ENCODE measurements around the gene GRIA1. TPM values are rescaled to one million over a fixed set of nuclear protein-coding genes. Genes with fewer than 3 reads are reported as not detected.

The GRIA1 gene
- total RNA-seq, 1 experiment from 2014 or later, result not detected

- DNase-seq (ENCODE audit: low read depth, low spot score) (no peak), ATAC-seq (no peak)
- Histone ChIP-seq H3K36me3 (ENCODE audit: control insufficient read depth, insufficient read depth, low read length) (no peaks in the 10 kb centered on the region), H3K27ac (ENCODE audit: low read length) (no peak overlapping the region), H3K27me3 (ENCODE audit: control insufficient read depth, insufficient read depth, low read length) (no peaks in the 10 kb centered on the region), H3K4me3 (ENCODE audit: low read depth in 2 of 2, low read length in 2 of 2) (no peak overlapping the region), H3K4me1 (ENCODE audit: control insufficient read depth, insufficient read depth, low read length) (no peaks in the 10 kb centered on the region), H3K9me3 (ENCODE audit: control insufficient read depth, insufficient read depth, low read depth, low read length) (no peaks in the 10 kb centered on the region)
- TF ChIP-seq TCF7L2 (IDR thresholded peaks at IDR 0.05; ENCODE audit: low read depth, low read length) (no peak), CTCF (IDR thresholded peaks at IDR 0.05) (no peak)
- in situ Hi-C loops (cut with HindIII; ENCODE audit: low pct_unique_long_range_greater_than_20kb, low sequenced_read_pairs) (no loop called here), intact Hi-C loops (cut with micrococcal nuclease; ENCODE audit: unreplicated experiment) (no loop called here)
- CTCF ChIA-PET, result no interaction called here
- POLR2A ChIA-PET, result no interaction called here
- BruUV-seq (replicated peaks), result no TSS peak
Measured at GRCh38 chr5:153555420-153556114, 65.1 kb downstream of the GRIA1 start.

- CTCF ChIA-PET, result interaction anchor here (0.7 kb wide), 1 partner anchor 416 kb away, joined by 3 read pairs; no protein-coding TSS in a partner anchor
Measured at GRCh38 chr5:153558957-153559356, 68.5 kb downstream of the GRIA1 start.

More at GRCh38 chr5:153558957-153559356, 68.5 kb downstream of the GRIA1 start:
- Histone ChIP-seq H3K27ac (ENCODE audit: low read length) (no peak overlapping the region), H3K9me3 (ENCODE audit: control insufficient read depth, insufficient read depth, low read depth, low read length) (no peaks in the 10 kb centered on the region), H3K36me3 (ENCODE audit: control insufficient read depth, insufficient read depth, low read length) (no peaks in the 10 kb centered on the region), H3K4me1 (ENCODE audit: control insufficient read depth, insufficient read depth, low read length) (no peaks in the 10 kb centered on the region), H3K4me3 (ENCODE audit: low read depth in 2 of 2, low read length in 2 of 2) (no peak overlapping the region), H3K27me3 (ENCODE audit: control insufficient read depth, insufficient read depth, low read length) (no peaks in the 10 kb centered on the region)
- no peak for TF ChIP-seq SIN3A (IDR thresholded peaks at IDR 0.05; ENCODE audit: borderline replicate concordance, insufficient read depth, low read depth, low read length)
- TF ChIP-seq CTCF (IDR thresholded peaks at IDR 0.05), result no peak
- TF ChIP-seq TCF7L2 (IDR thresholded peaks at IDR 0.05; ENCODE audit: low read depth, low read length), result no peak
- TF ChIP-seq POLR2AphosphoS5 (IDR thresholded peaks at IDR 0.05; ENCODE audit: low read depth, low read length), result no peak
- no peak for TF ChIP-seq REST (IDR thresholded peaks at IDR 0.05; ENCODE audit: insufficient read depth in 1 of 2, low read depth in 2 of 2, low read length in 1 of 2)
- DNase-seq (ENCODE audit: low read depth, low spot score), result no peak
- BruUV-seq (replicated peaks), result no TSS peak
- in situ Hi-C loops (cut with HindIII; ENCODE audit: low pct_unique_long_range_greater_than_20kb, low sequenced_read_pairs), result no loop called here
- POLR2A ChIA-PET, result no interaction called here
- ATAC-seq, result no peak
- intact Hi-C loops (cut with micrococcal nuclease; ENCODE audit: unreplicated experiment), result no loop called here
